HG03196 (cell line): ENCODE measurements around the gene EIF3D.

ENCODE experiments used
- ATAC-seq: cut with Tn5 transposase; IDR thresholded peaks from one replicate; pipeline ENCODE4 v1.9.1; 2021; ENCODE audit not compliant: unreplicated experiment

Gene EIF3D

DNA sequence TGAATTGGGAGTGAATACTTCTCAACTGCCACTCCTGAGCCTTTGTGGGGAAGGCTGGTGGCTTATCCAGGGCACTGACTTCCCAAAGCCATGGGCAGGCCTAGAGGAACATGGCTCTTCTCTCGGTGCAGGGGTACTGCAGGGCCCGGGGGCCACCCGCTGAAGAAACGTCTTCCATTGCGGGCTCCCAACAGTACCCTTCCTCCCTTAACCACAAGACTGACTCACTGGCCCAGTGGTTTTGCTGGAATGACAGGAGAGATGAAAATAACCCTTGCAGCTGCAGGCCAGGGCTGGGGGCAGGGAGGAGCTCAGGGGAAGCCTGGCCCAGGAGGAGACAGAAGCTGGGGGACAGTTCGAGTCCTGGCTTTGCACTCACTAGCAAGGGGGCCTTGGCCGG lies 61.0 kb downstream of the EIF3D start:
- ATAC-seq, result no peak

DNA sequence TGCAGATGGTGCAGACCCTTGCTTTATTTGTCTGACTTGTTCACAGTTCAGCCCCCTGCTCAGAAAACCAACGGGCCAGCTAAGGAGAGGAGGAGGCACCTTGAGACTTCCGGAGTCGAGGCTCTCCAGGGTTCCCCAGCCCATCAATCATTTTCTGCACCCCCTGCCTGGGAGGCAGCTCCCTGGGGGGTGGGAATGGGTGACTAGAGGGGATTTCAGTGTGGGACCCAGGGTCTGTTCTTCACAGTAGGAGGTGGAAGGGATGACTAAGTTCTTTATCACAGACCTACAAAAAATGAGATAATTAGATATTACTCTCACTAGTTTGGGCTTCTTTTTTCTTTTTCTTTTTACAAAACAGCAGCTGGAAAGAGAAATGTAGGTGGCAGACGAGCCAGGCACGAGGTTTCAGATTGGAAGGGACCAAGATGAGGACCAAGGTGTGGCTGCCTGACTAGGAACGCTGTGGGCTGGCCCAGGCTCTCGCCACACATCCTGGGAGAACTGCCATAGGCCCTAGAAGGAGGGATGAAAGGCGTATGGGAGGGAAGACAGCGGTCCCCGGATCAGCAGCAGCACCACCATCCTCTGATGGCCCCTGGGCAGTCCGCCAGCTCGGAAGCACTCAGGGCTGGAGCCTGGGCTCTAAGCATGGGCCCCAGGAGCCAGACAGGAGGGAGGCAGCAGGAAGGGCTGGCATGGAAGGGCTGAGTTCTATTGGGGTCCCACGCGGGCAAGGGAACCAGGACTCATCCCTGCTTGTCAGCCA lies 61.7 kb downstream of the EIF3D start:
- ATAC-seq, result no peak

DNA sequence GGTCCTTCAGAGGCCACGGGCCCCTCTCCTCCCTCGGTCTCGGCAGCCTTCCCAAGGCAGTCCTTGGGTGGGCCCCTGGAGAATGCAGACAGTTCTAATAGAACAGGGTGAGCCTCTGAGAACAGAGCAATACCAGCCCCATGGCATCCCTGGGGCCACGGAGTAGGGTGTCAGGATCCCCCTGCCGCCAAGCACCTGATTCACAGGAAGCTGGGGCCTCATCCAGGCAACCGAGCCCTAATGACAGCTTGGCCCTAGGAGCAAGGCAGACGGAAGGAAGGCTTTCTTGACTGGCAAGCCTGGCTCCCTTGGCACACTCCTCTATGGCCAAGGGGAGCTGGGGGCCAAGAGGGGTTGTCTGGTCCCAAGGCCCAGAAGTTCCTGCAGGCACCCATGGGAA lies 62.7 kb downstream of the EIF3D start:
- no peak for ATAC-seq

DNA sequence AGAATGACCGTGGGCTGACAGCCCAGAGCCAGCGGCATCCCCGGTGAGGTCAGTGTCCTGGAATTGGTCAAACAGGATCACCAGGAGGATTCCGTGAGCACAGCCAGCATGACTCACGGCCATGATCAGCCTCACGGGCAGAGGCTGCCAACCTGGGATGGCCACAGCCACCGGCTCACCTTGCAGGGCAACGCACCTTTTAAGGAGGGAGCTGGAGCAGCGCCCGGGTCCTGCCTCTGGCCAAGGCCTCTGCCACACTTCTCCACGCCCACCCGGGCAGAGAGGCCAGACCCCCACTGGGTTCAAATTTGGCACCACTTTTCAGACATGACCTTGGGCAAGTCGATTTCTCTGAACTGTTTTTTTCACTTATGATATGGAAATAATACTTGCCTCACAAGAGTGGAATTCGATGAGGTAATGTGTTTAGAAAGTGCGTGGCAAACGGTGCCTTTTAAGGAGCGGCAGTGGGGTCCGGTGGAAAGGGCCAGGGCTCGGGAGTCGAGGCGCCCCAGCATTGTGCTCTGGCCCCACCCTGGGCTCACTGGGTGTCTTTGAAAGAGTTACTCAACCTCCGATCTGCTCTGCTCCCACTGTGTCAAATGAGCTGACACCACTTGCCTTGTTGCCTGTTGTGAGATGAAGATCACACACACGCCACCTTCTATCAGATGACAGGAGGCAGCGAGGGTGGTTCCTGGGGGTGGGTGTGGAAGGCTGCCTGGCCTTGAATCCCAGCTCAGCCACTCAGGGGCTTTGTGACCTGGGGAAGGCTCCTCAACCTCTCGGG lies 63.5 kb downstream of the EIF3D start:
- ATAC-seq, result no peak

DNA sequence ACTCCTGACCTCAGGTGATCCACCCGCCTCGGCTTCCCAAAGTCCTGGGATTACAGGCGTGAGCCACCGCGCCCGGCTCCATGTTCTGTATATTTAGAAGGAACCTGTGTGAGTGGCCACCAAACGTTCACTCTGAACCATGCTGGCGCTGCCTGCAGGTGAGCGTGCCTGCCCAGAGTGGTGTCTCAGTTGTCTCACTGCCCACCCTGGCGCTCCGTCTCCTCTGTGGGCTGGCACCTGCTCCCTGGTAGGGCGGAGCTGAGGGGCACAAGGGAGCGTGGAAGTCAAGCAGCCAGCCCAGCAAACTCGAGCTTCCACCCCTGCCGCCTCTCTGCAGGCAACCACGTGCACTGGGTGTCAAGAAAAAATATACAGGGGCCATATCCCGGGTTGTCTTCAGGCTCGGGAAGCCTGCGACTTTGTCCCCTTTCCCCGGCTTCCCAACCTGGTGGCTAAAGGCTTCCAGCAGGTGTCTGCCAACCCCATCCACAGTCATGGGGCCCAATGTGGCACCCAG lies 64.2 kb downstream of the EIF3D start:
- ATAC-seq, result no peak

DNA sequence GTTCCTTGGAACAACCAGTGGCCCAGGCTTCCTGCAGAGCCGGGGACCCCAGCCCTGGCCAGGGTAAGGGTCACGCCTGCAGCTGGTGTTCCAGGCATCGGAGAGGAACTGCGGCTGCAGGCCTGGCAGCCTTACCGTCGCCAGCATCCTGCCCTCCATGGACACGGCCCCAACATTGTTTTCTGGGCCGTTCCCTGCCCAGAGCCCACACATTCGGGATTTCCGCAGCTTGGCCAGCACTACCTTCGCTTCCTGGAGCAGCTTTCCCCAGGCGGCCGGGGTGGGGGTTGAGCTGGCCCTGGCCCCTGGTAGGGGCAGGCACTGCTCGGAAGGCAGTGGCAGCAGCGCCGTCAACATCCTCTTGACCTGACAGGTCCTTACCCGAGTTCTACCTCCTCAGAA lies 65.2 kb downstream of the EIF3D start:
- no peak for ATAC-seq

DNA sequence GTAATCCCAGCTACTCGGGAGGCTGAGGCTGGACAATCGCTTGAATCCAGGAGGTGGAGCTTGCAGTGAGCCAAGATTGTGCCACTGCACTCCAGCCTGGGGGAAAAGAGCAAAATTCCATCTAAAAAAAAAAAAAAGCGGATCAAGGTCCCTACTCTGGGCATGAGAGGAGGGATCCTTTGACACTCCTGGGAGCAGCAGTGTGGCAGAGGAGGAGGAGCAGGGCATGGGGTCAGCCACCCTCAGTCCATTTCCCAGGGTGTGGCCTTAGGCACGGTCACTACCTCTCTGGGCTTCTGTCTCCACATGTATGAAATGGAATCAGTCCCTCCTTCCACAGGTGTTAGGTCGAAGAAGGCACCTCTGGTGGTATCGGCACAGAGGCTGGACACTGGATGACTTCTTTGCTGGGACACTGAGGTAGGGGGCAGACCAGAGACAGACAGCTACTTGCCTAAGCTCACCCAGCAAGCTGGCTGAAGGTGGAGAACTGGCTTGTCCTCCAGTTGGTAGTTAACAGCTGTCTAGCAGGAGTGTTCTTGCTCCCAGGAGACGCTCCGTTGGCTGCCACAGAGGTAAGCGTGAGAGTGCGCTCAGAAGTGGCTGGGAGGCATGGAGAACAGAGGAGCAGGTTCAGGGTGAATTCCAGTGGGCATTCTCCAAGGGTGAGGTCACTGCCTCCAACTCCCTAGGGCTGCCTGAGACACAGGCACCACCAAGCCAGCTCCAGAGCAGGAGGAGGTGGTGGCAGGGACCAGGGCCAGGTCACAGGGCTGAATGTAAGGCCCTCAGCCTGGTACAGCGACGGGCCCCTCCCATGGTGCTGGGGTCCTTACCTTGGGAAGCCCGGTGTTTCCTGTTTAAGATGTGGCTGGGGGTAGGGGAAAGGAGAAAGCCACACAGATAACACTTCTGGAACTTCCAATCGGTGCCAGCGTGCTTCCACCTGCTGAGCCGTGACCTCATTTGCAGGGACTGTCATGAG lies 67.0 kb downstream of the EIF3D start:
- ATAC-seq, result no peak
